GM10248 (cell line): ENCODE results near the gene SLC7A5.
"Not testable (repeated sequence)": the region's sequence is repeated elsewhere in the genome, so short reads cannot be mapped to it uniquely, and the experiment has no call there.

ENCODE experiments used
- CTCF ChIA-PET: fragments of 300-600 bp; sonication (Branson Sonifier 250); formaldehyde crosslinking; extraction: SDS; loops from one replicate; lab custom pipeline; 2021; ENCODE audit warnings: antibody characterized with exemption; lab: Yijun Ruan, JAX
- POLR2A ChIA-PET: fragments of 350-650 bp; sonication (Branson Sonifier 250); formaldehyde crosslinking; extraction: SDS; loops from one replicate; lab custom pipeline; 2020; ENCODE audit warnings: antibody characterized with exemption; lab: Yijun Ruan, JAX
- DNase-seq: peaks from one replicate; pipeline ENCODE4 v3.0.0; 2012; ENCODE audit errors: extremely low spot score
- TF ChIP-seq, protein P1 (sequence below): IDR thresholded peaks from 2 replicates; pipeline ENCODE4 v1.5.1; 2012; ENCODE audit warnings: mild to moderate bottlenecking, low read depth; ENCODE audit errors: extremely low read depth, missing control alignments, control extremely low read depth

Gene SLC7A5

DNA sequence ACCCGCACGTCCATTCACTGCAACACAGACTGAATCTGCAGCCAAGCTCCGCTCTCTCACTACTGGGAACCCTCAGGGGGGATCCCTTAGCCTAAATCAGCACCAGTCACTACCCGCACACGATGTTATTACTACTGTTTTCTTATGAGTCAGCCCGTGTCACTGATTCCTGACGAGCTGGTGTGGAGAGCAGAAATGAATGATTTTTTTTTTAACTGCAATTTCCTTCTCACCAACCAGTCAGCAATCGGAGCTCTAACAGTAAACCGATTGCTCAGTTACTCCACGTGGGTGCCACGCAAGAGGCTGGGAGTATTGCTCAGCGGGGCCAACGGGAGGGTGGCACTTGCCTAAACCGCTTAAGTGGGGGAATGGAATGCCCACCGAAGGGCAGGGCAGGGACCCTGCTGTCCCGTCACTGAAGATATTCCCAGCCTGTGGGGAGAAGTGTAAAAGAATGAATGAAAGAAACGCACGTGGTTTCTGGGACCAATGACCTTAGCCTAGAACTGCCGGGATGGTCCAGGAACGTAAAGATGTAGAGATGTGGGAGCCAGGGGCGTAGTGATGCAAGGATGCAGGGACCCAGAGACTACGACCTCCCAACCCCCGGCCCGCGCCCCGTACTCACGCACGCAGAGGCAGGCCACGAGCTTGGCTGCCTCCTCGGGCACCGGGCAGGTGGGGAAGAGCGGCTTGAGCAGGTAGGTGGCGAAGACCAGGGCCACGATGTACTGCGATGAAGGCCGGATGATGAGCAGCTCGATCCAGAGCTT lies 865 bp downstream of the SLC7A5 start:
- peak; percentile 34 for DNase-seq
- ChIA-PET POLR2A (interaction anchor here (0.5 to 2.2 kb wide), 13 partner anchors 9 to 1076 kb away, joined by 3 to 15 read pairs (median 4); no protein-coding TSS in a partner anchor), CTCF (interaction anchor here (5.2 to 14.0 kb wide), 3 partner anchors 18 to 93 kb away, joined by 37 to 239 read pairs (median 236); no protein-coding TSS in a partner anchor)

DNA sequence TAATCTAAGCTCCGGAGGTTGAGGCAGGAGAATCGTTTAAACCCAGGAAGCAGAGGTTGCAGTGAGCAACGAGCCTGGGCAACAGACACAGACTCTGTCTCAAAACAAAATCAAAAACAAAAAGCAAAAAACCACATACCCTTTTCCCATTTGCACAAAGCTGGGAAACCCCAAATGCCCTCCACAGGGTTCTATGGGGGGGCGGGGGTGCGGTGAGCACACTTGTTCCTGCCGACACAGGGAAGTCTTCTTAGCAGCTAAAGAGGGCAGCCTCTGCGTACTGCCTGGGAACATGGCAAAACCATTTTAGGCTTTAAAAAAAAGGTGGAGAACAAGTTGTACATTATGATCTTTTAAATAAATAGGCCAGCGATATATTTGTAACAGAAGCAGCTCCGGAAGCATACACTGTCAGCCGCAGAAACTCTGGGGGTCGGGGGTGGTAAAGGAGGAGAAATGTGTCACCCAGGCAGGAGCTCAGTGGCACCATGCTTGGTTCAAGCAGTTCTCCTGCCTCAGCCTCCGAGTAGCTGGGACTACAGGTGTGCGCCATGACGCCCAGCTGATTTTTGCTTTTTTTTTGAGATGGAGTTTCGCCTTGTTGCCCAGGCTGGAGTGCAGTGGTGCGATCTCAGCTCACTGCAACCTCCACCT lies 3.3 kb downstream of the SLC7A5 start:
- ChIA-PET CTCF (interaction anchor here (1.2 to 14.0 kb wide), 3 partner anchors 15 to 97 kb away, joined by 3 to 239 read pairs (median 236); no protein-coding TSS in a partner anchor), POLR2A (interaction anchor here (2.1 kb wide), 1 partner anchor 13 kb away, joined by 4 read pairs; no protein-coding TSS in a partner anchor)
- DNase-seq = not testable (repeated sequence)

DNA sequence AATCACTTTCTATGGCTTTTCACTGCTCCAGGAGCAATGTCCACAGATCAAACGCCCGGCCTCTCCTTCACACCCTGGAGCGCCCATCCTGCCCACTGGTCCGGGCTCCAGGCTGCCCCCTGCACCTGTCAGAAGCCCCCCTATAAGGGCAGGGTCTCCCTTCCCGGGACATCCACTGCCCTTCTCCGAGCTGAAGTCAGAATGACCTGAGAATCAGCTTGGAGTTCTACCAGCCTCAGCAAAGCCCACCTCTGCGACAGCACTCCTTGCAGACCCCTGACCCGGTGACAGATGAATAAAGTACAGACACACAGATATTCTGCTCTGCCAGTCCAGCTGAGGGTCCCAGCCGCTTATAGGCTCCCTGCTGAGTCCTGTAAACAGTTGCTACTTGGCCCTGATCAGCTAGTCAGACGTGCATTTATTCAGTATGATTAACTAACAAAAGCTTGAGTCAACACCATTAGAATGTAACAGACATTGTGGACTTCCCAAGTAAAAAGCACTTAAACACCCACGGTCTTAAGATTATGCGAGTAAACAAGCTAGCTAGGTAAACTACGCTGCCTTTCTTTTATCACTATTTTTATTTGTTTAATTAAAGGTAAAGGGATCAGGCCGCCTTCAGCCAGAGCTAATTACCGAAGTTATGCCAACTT lies 4.8 kb downstream of the SLC7A5 start:
- ChIA-PET POLR2A (interaction anchor here (2.1 kb wide), 1 partner anchor 11 kb away, joined by 4 read pairs; no protein-coding TSS in a partner anchor), CTCF (interaction anchor here (9.2 to 14.0 kb wide), 2 partner anchors 14 to 82 kb away, joined by 236 to 239 read pairs; no protein-coding TSS in a partner anchor)
- TF ChIP-seq, protein P1, sequence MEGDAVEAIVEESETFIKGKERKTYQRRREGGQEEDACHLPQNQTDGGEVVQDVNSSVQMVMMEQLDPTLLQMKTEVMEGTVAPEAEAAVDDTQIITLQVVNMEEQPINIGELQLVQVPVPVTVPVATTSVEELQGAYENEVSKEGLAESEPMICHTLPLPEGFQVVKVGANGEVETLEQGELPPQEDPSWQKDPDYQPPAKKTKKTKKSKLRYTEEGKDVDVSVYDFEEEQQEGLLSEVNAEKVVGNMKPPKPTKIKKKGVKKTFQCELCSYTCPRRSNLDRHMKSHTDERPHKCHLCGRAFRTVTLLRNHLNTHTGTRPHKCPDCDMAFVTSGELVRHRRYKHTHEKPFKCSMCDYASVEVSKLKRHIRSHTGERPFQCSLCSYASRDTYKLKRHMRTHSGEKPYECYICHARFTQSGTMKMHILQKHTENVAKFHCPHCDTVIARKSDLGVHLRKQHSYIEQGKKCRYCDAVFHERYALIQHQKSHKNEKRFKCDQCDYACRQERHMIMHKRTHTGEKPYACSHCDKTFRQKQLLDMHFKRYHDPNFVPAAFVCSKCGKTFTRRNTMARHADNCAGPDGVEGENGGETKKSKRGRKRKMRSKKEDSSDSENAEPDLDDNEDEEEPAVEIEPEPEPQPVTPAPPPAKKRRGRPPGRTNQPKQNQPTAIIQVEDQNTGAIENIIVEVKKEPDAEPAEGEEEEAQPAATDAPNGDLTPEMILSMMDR = no peak
- no peak for DNase-seq

DNA sequence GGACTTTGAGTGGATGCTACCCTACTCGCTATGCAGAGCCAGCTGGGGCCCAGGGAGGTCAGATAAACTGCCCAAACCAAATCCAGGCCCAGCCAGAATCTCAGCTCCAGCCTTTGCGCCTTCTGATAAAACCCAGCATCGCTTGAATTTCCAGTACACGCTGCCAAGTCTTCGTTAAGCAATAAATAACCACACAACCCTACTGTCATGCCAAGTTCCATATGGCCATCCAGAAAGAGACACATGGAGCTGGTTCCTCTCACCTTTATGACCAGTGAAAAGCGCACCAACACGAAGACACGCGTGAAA lies 6.0 kb downstream of the SLC7A5 start:
- CTCF ChIA-PET = interaction anchor here (5.1 to 14.0 kb wide), 2 partner anchors 13 to 84 kb away, joined by 28 to 239 read pairs; no protein-coding TSS in a partner anchor

DNA sequence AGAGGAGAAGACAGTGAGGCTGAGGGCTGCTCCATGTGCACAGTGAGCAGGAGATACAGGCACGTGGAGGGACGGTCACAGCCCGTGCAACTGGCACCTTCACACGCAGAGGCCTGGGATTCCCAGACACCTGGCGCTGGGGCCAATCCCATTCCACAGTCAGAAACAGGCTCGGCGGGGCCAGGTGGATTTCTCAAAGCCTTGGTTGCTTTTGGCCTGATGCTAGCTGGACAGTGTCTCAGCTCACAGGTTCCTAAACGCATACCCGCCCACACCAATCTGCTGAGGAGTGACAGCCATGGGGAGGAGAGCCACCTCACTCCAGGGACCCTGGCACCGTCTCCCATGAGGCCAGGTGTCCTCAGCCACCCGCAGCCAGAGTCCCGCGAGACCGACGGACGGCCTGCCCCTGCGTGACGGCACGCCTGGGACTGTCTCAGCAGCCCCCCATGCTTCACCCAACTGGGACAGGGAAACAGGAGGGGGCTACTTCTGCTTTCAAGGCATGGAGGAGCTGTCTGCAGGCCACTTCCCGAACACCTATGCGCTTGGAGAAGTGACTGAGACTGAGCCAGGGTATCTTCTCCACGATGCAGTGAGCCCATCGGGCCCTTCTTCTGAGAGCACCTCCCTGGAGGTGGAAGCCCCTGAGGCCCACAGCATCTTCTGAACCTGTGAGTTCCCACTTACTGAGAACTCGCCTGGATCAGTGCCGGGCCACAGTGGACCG lies 6.5 kb downstream of the SLC7A5 start:
- POLR2A ChIA-PET, DNase-seq: not testable (repeated sequence)
- CTCF ChIA-PET = interaction anchor here (5.1 to 14.0 kb wide), 2 partner anchors 12 to 83 kb away, joined by 28 to 239 read pairs; no protein-coding TSS in a partner anchor

More for the DNA sequence above, 6.0 kb downstream of the SLC7A5 start:
- POLR2A ChIA-PET, DNase-seq: not testable (repeated sequence)

DNA sequence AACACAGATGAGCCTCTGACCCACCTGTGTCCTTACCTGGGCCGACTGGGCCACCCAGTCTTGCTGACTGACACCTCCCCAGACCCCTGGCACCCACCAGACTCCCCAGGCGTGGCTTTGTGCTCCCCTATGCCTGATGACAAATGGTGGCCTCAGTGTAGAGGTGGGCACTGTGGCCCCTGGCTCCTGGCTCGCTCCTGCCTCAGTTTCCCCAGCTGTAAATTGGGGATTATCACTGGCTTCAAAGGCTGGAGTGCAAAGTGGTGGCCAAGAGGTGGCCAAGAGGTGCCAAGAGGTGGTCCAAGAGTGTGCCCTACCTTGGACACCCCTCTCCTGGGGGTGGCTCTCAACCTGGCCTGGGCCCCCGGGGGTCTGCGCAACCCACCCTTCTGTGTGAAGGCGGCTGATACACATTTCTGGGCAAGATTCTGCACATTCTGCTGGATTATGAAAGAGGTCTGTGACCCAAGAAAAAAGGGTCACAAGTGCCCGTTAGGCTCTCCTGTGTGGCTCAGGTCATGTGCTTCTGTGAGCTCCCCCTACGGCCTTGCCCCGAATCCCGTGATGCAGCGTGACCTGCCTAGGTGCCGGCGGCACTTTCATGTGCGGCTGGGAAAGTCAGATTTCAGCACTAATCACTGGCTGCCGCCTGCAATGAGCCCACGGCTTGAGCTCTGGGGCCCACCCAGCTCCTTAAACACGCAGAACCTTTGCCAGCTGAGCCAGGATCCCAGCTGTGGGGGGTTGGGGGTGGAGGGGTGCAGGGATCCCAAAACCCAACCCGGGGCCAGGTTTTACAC lies 7.8 kb downstream of the SLC7A5 start:
- CTCF ChIA-PET = interaction anchor here (1.7 to 14.0 kb wide), 3 partner anchors 11 to 82 kb away, joined by 4 to 239 read pairs (median 28); no protein-coding TSS in a partner anchor
- DNase-seq, POLR2A ChIA-PET: not testable (repeated sequence)

DNA sequence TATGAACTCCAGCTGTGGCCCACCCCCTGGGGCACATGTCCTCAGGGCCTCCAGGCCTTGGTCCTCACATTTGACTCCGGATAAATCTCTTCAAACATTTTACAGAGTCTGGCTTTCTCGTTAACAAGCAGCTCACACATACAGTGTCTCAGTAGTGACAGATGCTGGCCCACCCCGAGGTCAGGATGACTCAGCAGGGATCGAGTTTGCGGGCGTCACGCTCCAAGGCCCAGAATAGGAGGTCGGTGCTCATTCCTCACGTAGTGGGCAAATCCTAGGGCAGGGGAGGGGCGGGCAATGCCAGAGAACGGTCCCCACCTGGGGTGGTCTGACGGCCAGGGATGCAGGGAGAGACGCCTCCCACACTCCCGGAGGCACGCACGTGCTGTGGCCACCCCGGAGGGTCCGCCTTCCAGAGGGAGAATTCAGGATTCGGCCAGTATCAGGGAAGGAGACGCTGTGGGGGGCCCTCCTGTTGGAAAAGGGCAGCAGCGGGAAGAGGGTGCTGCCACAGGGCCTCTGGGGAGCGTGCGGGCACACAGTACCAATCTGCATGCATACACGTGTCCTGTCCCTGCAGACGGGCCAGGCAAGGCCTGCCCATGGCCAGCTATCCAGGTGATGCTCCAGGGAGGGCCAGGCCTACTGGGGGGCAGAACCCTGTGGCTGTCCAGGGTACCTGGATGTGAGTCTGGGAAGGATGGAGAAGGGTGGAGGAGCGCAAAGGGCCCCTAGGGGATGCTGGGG lies 8.6 kb downstream of the SLC7A5 start:
- TF ChIP-seq, protein P1 = no peak
- ChIA-PET CTCF (interaction anchor here (1.3 to 14.0 kb wide), 4 partner anchors 10 to 81 kb away, joined by 3 to 239 read pairs (median 16); no protein-coding TSS in a partner anchor), POLR2A (interaction anchor here (2.1 kb wide), 1 partner anchor 8 kb away, joined by 8 read pairs; the partner anchor contains the start of gene SLC7A5)
- no peak for DNase-seq

DNA sequence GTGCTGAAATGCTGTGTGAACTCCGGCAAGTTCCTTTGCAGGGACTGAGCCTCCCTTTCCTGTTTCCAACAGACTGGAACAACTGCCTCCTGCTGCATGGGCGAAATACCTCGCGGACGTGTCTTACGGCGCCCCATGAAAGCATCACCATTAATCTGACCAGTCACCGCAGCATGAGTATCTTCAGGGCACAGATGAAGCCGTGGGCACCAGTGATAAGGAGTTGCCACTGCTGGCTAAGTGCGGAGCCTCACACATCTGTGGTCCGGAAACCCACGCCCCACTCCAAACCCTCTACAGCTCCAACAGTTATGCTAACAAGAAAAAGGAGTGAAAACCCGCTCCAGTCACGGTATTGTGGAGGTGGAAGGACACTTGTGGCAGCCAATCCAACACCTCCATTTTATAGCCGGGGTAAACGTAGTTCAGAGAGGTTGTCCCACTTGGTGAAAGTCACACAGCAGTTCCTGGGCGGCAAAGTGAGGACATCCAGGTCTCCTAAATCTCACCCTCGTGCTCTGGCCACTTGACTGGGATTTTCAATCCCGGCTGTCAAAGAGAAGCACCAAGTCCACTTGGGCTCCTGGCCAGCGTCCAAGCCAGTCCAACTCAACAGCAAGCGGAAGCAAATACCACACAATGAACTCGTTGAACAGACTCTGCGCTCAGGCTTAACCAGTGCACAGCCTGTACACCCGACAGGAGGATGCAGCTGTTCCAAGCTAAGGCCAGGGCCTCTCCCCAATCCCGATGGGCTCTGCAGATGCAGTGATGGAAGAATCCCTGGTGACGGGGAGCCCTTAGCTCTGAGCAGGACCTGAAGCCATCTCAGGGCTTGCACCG lies 10.9 kb downstream of the SLC7A5 start:
- POLR2A ChIA-PET, DNase-seq: not testable (repeated sequence)
- CTCF ChIA-PET = interaction anchor here (0.6 to 14.0 kb wide), 5 partner anchors 8 to 90 kb away, joined by 3 to 239 read pairs (median 16); no protein-coding TSS in a partner anchor
